ENCODE data around the gene SHKBP1.

SHKBP1 gene

DNA sequence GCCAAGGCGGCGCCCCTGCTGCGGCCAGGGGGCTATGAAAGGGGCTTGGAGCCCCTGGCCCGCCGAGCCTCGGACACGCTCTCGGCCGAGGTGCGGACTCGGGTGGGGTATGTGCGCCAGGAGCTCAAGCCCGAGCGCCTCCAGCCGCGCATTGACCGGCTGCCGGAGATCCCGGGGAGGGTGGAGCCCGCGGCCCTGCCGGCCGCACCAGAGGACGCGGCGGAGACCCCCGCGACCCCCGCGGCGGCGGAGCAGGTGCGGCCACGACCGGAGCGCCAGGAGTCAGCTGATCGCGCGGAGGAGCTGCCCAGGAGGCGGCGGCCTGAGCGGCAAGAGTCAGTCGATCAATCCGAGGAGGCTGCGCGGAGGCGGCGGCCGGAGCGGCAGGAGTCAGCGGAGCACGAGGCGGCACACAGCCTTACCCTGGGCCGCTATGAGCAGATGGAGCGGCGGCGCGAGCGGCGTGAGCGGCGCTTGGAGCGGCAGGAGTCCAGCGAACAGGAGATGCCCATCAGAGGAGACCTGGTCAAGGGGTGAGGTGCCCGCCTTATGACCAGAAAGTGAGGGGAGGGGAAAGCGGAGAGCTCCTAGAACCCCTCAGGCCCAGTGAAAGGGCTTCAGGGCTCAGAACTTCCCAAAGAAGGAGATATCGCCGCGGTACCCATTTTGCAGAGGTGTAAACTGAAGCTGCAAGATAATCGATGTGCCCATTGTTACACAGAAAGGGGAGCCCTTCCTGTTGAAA lies 8.8 kb upstream of the SHKBP1 start:
- Histone ChIP-seq H3K79me2 (ENCODE audit: insufficient read depth, low read length) (no peaks in the 10 kb centered on the region), H3K4me3 (ENCODE audit: low read length, poor library complexity, severe bottlenecking) (no peak overlapping the region), H3K9me3 (ENCODE audit: insufficient read depth, low read depth, low read length) (no peaks in the 10 kb centered on the region), H3K4me1 (ENCODE audit: insufficient read depth, low read length, poor library complexity, severe bottlenecking) (peaks cover 5% of the 10 kb centered on the region), H3K4me2 (ENCODE audit: low read depth, low read length, poor library complexity, severe bottlenecking) (no peak overlapping the region), H3K9ac (ENCODE audit: low read depth, low read length, poor library complexity, severe bottlenecking) (no peak overlapping the region), H4K20me1 (ENCODE audit: insufficient read depth, low read length, poor library complexity, severe bottlenecking) (no peaks in the 10 kb centered on the region), H2AFZ (ENCODE audit: low read length) (no peak overlapping the region), H3F3A (ENCODE audit: low read depth) (no peaks in the 10 kb centered on the region), H3K9me2 (replicated peaks; ENCODE audit: low read depth, low read length) (no peaks in the 10 kb centered on the region), H3K27me3 (ENCODE audit: insufficient read depth, low read length, poor library complexity, severe bottlenecking) (no peaks in the 10 kb centered on the region), H3K36me3 (ENCODE audit: insufficient read depth, low read length) (no peaks in the 10 kb centered on the region)
- no peak for TF ChIP-seq EZH2phosphoT487 (IDR thresholded peaks at IDR 0.05; ENCODE audit: borderline replicate concordance)
- TF ChIP-seq, protein P1, sequence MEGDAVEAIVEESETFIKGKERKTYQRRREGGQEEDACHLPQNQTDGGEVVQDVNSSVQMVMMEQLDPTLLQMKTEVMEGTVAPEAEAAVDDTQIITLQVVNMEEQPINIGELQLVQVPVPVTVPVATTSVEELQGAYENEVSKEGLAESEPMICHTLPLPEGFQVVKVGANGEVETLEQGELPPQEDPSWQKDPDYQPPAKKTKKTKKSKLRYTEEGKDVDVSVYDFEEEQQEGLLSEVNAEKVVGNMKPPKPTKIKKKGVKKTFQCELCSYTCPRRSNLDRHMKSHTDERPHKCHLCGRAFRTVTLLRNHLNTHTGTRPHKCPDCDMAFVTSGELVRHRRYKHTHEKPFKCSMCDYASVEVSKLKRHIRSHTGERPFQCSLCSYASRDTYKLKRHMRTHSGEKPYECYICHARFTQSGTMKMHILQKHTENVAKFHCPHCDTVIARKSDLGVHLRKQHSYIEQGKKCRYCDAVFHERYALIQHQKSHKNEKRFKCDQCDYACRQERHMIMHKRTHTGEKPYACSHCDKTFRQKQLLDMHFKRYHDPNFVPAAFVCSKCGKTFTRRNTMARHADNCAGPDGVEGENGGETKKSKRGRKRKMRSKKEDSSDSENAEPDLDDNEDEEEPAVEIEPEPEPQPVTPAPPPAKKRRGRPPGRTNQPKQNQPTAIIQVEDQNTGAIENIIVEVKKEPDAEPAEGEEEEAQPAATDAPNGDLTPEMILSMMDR (conservative IDR thresholded peaks at IDR 0.05; ENCODE audit: low read length), result no peak

DNA sequence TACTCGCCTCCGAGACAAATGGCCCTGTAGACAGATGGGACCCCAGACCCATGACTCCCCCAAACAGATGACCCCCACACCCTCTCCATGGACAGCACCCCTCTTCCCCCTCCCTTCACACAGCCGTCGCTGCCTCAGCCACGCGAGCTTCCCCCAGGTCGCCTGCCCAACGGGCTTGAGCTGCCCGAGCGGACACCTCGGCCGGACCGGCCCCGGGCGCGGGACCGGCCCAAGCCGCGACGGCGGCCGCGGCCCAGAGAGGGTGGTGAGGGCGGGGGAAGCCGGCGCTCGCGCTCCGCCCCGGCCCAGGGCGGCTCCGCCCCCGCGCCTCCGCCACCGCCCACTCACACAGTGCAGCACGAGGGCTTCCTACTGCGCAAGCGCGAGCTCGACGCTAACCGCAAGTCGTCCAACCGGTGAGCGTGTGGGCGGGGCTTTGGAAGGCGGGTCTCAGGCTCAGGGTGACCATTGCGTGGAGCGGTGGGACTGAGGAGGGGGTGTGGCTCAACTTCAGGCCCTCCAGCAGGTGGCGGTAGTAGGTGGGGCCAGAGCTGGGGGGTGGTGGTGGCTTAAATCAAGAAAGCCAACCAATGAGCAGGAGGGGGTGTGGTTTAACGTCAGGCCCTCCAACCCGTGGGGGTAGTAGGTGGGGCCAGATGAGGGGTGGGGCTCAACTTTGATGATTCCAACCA lies 6.2 kb upstream of the SHKBP1 start:
- TF ChIP-seq, protein P1 (conservative IDR thresholded peaks at IDR 0.05; ENCODE audit: low read length), result peak; percentile 67
- TF ChIP-seq EZH2phosphoT487 (IDR thresholded peaks at IDR 0.05; ENCODE audit: borderline replicate concordance), result no peak
- H3K9me3 ChIP-seq (ENCODE audit: insufficient read depth, low read depth, low read length), result no peaks in the 10 kb centered on the region
- H3K4me3 ChIP-seq (ENCODE audit: low read length, poor library complexity, severe bottlenecking), result peak overlapping the region; percentile 72
- no peaks in the 10 kb centered on the region for H3K9me2 ChIP-seq (replicated peaks; ENCODE audit: low read depth, low read length)
- H3F3A ChIP-seq (ENCODE audit: low read depth), result no peaks in the 10 kb centered on the region
- H3K36me3 ChIP-seq (ENCODE audit: insufficient read depth, low read length), result no peaks in the 10 kb centered on the region
- no peaks in the 10 kb centered on the region for H3K79me2 ChIP-seq (ENCODE audit: insufficient read depth, low read length)
- no peaks in the 10 kb centered on the region for H4K20me1 ChIP-seq (ENCODE audit: insufficient read depth, low read length, poor library complexity, severe bottlenecking)
- H3K9ac ChIP-seq (ENCODE audit: low read depth, low read length, poor library complexity, severe bottlenecking), result peak overlapping the region; percentile 66
- peak overlapping the region; percentile 79 for H2AFZ ChIP-seq (ENCODE audit: low read length)
- peak overlapping the region; percentile 85 for H3K4me2 ChIP-seq (ENCODE audit: low read depth, low read length, poor library complexity, severe bottlenecking)
- no peaks in the 10 kb centered on the region for H3K27me3 ChIP-seq (ENCODE audit: insufficient read depth, low read length, poor library complexity, severe bottlenecking)
- peaks cover 5% of the 10 kb centered on the region for H3K4me1 ChIP-seq (ENCODE audit: insufficient read depth, low read length, poor library complexity, severe bottlenecking)

DNA sequence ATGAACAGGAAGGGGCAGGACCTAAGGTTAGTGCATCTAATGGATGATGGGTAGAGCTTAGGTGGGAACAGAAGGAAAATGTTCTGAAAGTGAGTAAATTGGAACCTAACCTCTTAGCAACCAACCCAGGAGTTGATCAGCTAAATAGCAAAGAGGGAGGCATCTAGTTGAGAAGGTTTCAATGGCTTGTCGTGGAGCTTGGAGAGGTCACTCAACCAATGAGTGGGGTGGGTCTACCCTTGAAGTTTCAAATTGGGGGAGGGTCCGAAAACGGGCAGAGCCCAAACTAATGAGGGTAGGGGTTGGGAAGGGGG lies 5.7 kb upstream of the SHKBP1 start:
- TF ChIP-seq, protein P1 (conservative IDR thresholded peaks at IDR 0.05; ENCODE audit: low read length), result no peak
- no peak for TF ChIP-seq EZH2phosphoT487 (IDR thresholded peaks at IDR 0.05; ENCODE audit: borderline replicate concordance)
- peak overlapping the region; percentile 22 for H2AFZ ChIP-seq (ENCODE audit: low read length)
- peaks cover 5% of the 10 kb centered on the region for H3K4me1 ChIP-seq (ENCODE audit: insufficient read depth, low read length, poor library complexity, severe bottlenecking)
- peak overlapping the region; percentile 45 for H3K4me3 ChIP-seq (ENCODE audit: low read length, poor library complexity, severe bottlenecking)
- no peaks in the 10 kb centered on the region for H3F3A ChIP-seq (ENCODE audit: low read depth)
- H3K9me3 ChIP-seq (ENCODE audit: insufficient read depth, low read depth, low read length), result no peaks in the 10 kb centered on the region
- H4K20me1 ChIP-seq (ENCODE audit: insufficient read depth, low read length, poor library complexity, severe bottlenecking), result no peaks in the 10 kb centered on the region
- no peaks in the 10 kb centered on the region for H3K9me2 ChIP-seq (replicated peaks; ENCODE audit: low read depth, low read length)
- H3K36me3 ChIP-seq (ENCODE audit: insufficient read depth, low read length), result no peaks in the 10 kb centered on the region
- no peak overlapping the region for H3K9ac ChIP-seq (ENCODE audit: low read depth, low read length, poor library complexity, severe bottlenecking)
- H3K79me2 ChIP-seq (ENCODE audit: insufficient read depth, low read length), result no peaks in the 10 kb centered on the region
- H3K4me2 ChIP-seq (ENCODE audit: low read depth, low read length, poor library complexity, severe bottlenecking), result peak overlapping the region; percentile 47
- no peaks in the 10 kb centered on the region for H3K27me3 ChIP-seq (ENCODE audit: insufficient read depth, low read length, poor library complexity, severe bottlenecking)
